Stimulated activated memory B cell treated with anti-CD40 and anti-IgM and Interleukin-4, amounts not matched to agents 10 μg/mL and 1 μg/mL and 100 μg/mL, for 72 hours (primary cell): ENCODE measurements around the gene PADI6.

ENCODE experiments used
- ATAC-seq: fragments of 150-1000 bp; cut with Tn5 transposase; 2 replicates; pipeline ENCODE4 v1.10.0; 2021
- H3K27ac Mint-ChIP-seq: one replicate; pipeline ENCODE4 v1.8.0; 2022; ENCODE audit warnings: mild to moderate bottlenecking, mixed read lengths
- H3K27me3 Mint-ChIP-seq: one replicate; pipeline ENCODE4 v1.8.0; 2022; ENCODE audit warnings: mixed read lengths
- H3K36me3 Mint-ChIP-seq: one replicate; pipeline ENCODE4 v1.8.0; 2022; ENCODE audit warnings: mixed read lengths
- H3K4me1 Mint-ChIP-seq: one replicate; pipeline ENCODE4 v1.8.0; 2022; ENCODE audit warnings: mixed read lengths
- H3K4me3 Mint-ChIP-seq: one replicate; pipeline ENCODE4 v1.8.0; 2022; ENCODE audit warnings: mild to moderate bottlenecking, moderate library complexity, mixed read lengths
- H3K9me3 Mint-ChIP-seq: one replicate; pipeline ENCODE4 v1.8.0; 2022; ENCODE audit warnings: mixed read lengths

Gene PADI6

DNA sequence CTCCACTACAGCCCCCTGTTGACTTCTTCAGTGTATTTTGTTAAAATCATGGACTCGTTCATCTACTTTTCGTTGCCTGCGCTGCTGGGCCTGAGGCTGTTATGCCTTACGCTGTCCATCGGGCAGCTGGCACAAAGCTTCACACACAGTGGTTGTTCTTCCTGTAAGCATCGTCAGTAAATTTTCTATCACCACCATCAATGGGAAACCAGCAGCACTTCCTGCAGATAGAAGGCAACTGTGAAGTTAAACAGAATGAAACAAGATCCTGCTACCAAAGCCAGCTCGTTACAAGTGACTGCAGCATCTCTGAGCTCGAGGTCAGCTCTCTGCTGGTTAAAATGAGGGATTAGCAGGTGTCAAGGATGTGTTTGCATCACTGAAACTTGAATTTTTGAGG is 21.9 kb upstream of the PADI6 start:
- ATAC-seq: no peak
- H3K4me1 Mint-ChIP-seq: peaks cover 5% of the 10 kb centered on the region
- H3K36me3 Mint-ChIP-seq: no peaks in the 10 kb centered on the region
- H3K9me3 Mint-ChIP-seq: peaks cover 2% of the 10 kb centered on the region
- no peak overlapping the region for H3K4me3 Mint-ChIP-seq
- peaks cover 79% of the 10 kb centered on the region for H3K27me3 Mint-ChIP-seq
- no peak overlapping the region for H3K27ac Mint-ChIP-seq

DNA sequence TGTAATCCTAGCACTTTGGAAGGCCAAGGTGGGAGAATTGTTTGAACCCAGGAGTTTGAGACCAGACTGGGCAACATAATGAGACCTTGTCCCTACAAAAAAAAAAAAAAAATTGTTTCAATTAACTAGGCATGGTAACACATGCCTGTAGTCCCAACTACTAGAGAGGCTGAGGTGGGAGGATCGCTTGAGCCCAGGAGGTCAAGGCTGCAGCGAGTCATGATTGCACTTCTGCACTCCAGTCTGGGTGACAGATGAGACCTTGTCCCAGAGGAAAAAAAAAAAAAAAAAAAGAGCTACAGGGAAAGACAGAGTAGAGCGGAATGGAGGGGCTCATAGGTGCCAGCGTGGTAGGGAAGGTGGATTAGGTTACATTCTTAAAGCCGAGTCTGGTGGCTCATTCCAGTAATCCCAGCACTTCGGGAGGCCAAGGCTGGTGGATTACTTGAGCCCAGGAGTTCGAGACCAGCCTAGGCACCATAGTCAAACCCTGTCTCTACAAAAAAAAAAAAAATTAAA is 21.0 kb upstream of the PADI6 start:
- Mint-ChIP-seq H3K36me3 (no peaks in the 10 kb centered on the region), H3K4me1 (peaks cover 5% of the 10 kb centered on the region), H3K27ac (no peak overlapping the region), H3K4me3 (no peak overlapping the region), H3K27me3 (peaks cover 70% of the 10 kb centered on the region), H3K9me3 (no peaks in the 10 kb centered on the region)
- ATAC-seq: no peak

DNA sequence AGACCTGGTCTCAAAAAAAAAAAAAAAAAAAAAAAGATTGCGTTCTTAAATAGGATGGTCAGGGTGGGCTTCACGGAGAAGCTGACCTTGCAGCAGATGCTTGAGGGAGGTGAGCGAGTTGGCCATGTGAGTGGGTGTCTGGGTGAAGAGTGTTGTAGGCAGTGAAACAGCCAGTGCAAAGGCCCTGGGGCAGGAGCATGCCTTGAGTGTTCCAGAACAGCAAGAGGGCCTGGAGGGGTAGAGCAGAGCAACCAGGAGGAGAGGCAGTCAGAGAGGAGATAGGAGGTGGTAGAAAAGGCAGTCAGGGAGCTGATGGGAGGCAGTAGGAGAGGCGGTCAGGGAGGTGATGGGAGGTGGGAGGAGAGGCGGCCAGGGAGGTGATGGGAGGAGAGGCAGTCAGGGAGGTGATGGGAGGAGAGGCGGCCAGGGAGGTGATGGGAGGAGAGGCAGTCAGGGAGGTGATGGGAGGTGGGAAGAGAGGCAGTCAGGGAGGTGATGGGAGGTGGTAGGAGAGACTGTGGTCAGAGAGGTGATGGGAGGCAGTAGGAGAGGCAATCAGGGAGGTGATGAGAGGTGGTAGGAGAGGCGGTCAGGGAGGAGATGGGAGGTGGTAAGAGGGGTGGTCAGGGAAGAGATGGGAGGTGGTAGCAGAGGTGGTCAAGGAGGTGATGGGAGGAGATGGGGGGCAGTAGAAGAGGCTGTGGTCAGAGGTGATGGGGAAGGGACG is 20.2 kb upstream of the PADI6 start:
- Mint-ChIP-seq H3K36me3 (no peaks in the 10 kb centered on the region), H3K4me1 (peaks cover 11% of the 10 kb centered on the region)

DNA sequence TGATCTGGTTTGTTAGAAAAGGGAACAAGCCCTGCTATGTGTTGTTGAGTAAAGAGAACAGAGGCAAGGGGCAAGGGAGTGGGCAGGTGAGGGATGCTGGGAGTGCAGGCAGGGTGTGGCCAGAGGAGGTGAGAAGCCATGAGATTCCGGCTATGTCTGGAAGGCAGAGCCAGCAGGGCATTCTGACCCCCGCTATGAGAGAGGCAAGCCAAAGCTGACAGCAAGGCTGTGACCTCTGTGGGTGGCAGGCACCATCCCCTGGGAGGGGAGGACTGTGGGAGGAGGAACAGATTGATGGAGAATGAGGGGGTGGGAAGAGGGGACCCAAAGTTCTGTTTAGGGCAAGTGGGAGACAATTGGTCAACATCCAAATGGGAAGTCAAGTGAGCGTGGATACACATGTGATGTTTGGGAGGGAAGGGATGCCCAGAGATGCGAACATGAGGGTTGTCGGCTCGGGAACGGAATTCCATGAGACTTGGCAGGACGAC is 19.5 kb upstream of the PADI6 start:
- no peak for ATAC-seq
- Mint-ChIP-seq H3K27ac (no peak overlapping the region), H3K4me3 (no peak overlapping the region), H3K4me1 (peaks cover 12% of the 10 kb centered on the region), H3K27me3 (peaks cover 68% of the 10 kb centered on the region), H3K9me3 (no peaks in the 10 kb centered on the region), H3K36me3 (no peaks in the 10 kb centered on the region)

More for the DNA sequence above, 20.2 kb upstream of the PADI6 start:
- no peak for ATAC-seq
- H3K9me3 Mint-ChIP-seq: no peaks in the 10 kb centered on the region
- peaks cover 72% of the 10 kb centered on the region for H3K27me3 Mint-ChIP-seq
- H3K27ac Mint-ChIP-seq: no peak overlapping the region
- no peak overlapping the region for H3K4me3 Mint-ChIP-seq

DNA sequence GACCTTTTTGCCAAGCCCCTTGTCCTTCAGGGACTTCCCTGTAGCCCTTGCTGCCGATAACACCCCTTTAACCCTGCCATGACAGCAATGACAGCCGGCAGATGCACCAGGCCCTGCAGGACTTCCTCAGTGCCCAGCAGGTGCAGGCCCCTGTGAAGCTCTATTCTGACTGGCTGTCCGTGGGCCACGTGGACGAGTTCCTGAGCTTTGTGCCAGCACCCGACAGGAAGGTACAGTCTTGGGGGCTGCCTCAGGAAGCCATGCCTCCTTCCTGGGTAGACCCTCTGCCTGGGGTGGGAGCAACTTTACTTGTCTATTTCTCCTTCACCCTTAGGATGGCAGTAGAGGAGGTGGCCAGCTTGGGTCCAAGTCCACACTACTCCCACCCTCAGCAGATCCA is 16.1 kb upstream of the PADI6 start:
- no peaks in the 10 kb centered on the region for H3K9me3 Mint-ChIP-seq
- H3K4me1 Mint-ChIP-seq: peaks cover 7% of the 10 kb centered on the region
- peak; percentile 51 for ATAC-seq
- H3K27me3 Mint-ChIP-seq: peaks cover 41% of the 10 kb centered on the region
- H3K27ac Mint-ChIP-seq: no peak overlapping the region
- H3K36me3 Mint-ChIP-seq: no peaks in the 10 kb centered on the region
- no peak overlapping the region for H3K4me3 Mint-ChIP-seq

DNA sequence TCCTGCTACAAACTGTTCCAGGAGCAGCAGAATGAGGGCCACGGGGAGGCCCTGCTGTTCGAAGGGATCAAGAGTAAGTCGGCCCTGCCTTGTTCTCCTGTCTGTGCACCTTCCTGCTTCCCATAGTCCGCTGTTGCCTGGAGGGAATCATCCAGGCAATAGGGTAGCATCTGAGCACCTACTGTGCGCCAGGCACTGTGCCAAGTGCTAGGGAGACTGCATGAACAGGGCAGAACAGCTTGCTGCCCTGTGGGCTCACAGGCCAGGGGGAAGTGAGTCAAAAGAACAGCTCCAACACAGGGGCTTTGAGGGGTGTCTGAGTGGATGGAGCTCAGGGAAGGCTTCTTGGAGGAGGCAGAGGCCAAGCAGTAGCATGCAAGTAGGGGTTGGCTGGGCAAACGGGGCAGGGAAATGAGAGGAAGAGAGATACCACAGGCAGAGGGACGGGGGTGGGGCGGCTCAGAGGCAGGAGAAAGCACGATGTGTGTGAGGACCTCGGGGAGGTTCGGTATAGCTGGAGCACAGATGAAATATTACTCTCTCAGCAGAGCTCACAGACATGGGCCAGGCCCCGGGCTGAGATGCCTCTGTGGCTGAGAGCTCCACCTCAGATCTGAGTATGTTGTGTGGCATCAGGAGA is 15.5 kb upstream of the PADI6 start:
- no peaks in the 10 kb centered on the region for H3K36me3 Mint-ChIP-seq
- H3K27ac Mint-ChIP-seq: no peak overlapping the region
- ATAC-seq: no peak
- H3K9me3 Mint-ChIP-seq: no peaks in the 10 kb centered on the region
- peaks cover 7% of the 10 kb centered on the region for H3K4me1 Mint-ChIP-seq
- H3K27me3 Mint-ChIP-seq: peaks cover 41% of the 10 kb centered on the region
- H3K4me3 Mint-ChIP-seq: no peak overlapping the region

DNA sequence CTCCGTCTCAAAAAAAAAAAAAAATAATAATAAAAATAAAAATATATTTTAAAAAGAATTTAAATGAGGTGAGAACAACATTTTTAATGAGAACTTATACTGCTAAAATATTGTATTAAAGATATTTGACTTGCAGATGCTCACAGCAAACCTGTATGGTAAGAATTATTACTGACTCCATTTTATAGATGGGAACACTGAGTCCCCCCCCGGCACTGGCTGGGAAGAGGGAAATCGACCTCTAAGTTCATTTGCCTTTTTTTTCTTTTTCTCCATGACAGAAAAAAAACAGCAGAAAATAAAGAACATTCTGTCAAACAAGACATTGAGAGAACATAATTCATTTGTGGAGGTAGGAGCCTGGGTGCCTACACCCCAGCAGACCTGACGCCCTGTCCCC is 13.4 kb upstream of the PADI6 start:
- Mint-ChIP-seq H3K4me3 (no peak overlapping the region), H3K36me3 (no peaks in the 10 kb centered on the region), H3K9me3 (no peaks in the 10 kb centered on the region), H3K27ac (no peak overlapping the region), H3K27me3 (peaks cover 31% of the 10 kb centered on the region), H3K4me1 (peaks cover 7% of the 10 kb centered on the region)
- ATAC-seq: no peak

DNA sequence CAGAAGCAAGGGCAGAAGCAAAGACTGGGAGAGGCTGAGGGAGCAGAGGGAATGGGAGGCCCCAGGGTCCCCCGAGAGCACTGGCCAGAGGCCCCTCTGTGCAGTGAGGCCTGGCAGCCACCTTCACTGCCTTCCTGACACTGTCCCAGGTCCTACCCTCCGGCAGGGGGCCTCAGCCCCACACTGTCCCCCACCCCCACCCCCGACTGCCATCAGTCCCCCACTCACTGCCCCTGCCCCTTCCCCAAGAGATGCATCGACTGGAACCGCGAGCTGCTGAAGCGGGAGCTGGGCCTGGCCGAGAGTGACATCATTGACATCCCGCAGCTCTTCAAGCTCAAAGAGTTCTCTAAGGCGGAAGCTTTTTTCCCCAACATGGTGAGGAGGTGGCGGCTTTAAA is 13.0 kb upstream of the PADI6 start:
- peaks cover 32% of the 10 kb centered on the region for H3K27me3 Mint-ChIP-seq
- no peaks in the 10 kb centered on the region for H3K9me3 Mint-ChIP-seq
- peaks cover 7% of the 10 kb centered on the region for H3K4me1 Mint-ChIP-seq
- H3K4me3 Mint-ChIP-seq: no peak overlapping the region
- H3K27ac Mint-ChIP-seq: no peak overlapping the region
- H3K36me3 Mint-ChIP-seq: no peaks in the 10 kb centered on the region
- ATAC-seq: no peak

DNA sequence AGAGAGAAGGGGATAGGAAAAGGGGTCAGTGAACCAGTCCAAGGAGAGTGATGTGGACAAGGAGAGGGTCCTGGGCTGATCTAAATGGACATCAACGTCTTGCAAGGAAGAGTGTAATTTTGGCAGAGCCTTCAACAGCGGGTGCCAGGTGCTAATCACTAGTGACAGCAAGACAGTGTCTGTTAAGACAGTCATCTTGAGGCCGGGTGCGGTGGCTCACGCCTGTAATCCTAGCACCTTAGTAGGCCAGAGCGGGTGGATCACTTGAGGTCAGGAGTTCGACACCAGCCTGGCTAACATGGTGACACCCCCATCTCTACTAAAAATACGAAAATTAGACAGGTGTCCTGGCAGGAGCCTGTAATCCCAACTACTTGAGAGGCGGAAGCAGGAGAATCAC is 12.2 kb upstream of the PADI6 start:
- H3K36me3 Mint-ChIP-seq: no peaks in the 10 kb centered on the region
- H3K27me3 Mint-ChIP-seq: peaks cover 32% of the 10 kb centered on the region
- no peak for ATAC-seq
- no peak overlapping the region for H3K27ac Mint-ChIP-seq
- peaks cover 7% of the 10 kb centered on the region for H3K4me1 Mint-ChIP-seq
- no peak overlapping the region for H3K4me3 Mint-ChIP-seq
- peaks cover 3% of the 10 kb centered on the region for H3K9me3 Mint-ChIP-seq

DNA sequence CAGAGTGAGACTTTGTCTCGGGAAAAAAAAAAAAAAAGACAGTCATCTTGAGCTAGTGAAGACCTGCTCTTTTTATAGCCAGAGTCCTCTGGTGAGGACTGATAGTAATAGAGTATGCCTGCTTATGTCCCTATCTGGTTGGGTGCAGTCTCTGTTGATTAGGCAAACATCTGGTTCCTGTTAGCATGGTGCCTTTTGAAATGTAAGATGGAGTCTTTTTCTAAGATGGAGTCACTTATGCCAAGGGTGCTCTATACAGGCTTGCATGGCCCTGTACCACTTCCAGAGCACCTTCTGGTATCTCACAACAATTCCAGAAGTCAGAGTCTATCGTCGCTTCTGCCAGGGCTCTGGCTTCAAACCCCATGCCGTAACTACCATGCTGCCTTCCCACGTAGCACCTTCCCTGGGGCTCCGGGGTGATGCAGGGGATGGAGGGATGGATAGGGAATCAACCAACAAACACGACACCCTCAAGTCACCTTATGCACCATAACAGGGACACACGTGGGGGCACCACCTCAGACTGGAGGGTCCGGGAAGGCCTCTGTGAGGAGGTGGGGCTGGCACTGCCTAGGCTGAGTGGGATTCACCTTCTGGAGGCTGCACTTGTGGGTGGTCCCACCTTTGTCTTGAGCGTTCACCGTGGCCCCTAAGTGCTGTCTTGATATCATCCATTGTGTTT is 11.6 kb upstream of the PADI6 start:
- Mint-ChIP-seq H3K4me1 (peaks cover 7% of the 10 kb centered on the region), H3K4me3 (no peak overlapping the region)

DNA sequence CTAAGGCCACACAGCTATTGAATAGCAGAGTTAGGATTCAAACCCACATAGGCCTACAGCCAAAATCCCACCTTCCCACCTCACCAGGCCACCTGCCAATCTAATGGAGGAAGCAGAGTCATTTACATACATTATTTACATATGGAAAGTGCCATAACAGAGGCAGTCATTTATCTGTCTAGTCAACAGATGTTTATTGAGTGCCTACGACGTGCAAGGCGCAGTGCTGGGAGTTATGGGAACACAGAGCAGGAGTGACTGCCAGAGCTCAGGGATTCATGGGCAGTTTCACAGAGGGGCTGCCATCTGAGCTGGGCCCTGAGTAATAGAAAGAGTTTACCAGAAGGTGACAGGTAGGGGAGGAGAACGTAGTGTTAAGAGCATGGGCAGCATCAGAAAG is 10.3 kb upstream of the PADI6 start:
- peaks cover 36% of the 10 kb centered on the region for H3K27me3 Mint-ChIP-seq
- no peak for ATAC-seq
- H3K9me3 Mint-ChIP-seq: peaks cover 3% of the 10 kb centered on the region
- H3K4me3 Mint-ChIP-seq: no peak overlapping the region
- H3K36me3 Mint-ChIP-seq: no peaks in the 10 kb centered on the region
- peaks cover 2% of the 10 kb centered on the region for H3K4me1 Mint-ChIP-seq
- H3K27ac Mint-ChIP-seq: no peak overlapping the region

More for the DNA sequence above, 11.6 kb upstream of the PADI6 start:
- Mint-ChIP-seq H3K27me3 (peaks cover 34% of the 10 kb centered on the region), H3K9me3 (peaks cover 3% of the 10 kb centered on the region), H3K27ac (no peak overlapping the region), H3K36me3 (no peaks in the 10 kb centered on the region)
- ATAC-seq: no peak

DNA sequence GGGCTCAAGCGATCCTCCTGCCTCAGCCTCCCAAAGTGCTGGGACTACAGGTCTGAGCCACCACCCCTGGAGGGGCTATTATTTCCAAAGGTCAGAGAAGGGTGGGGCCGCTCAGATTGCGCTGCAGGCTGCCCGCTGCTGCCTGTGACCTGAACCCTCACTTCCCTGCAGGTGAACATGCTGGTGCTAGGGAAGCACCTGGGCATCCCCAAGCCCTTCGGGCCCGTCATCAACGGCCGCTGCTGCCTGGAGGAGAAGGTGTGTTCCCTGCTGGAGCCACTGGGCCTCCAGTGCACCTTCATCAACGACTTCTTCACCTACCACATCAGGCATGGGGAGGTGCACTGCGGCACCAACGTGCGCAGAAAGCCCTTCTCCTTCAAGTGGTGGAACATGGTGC is 8.6 kb upstream of the PADI6 start:
- Mint-ChIP-seq H3K9me3 (peaks cover 3% of the 10 kb centered on the region), H3K27ac (no peak overlapping the region)
- ATAC-seq: no peak

DNA sequence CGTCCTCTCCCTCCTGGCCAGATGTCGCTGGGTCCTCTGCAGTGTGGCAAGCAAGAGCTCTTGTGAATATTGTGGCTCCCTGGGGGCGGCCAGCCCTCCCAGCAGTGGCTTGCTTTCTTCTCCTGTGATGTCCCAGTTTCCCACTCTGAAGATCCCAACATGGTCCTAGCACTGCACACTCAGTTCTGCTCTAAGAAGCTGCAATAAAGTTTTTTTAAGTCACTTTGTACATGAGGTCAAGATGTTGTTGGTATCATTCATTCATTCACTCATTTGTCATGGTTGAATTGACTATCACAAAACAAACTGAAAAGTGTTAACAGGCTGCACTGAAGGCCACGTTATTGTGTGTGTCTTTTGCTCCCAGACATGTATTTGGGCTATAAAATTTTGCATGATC is 8.2 kb upstream of the PADI6 start:
- Mint-ChIP-seq H3K36me3 (no peaks in the 10 kb centered on the region), H3K4me1 (no peaks in the 10 kb centered on the region), H3K4me3 (no peak overlapping the region), H3K9me3 (peaks cover 3% of the 10 kb centered on the region), H3K27me3 (peaks cover 48% of the 10 kb centered on the region), H3K27ac (no peak overlapping the region)
- no peak for ATAC-seq

More for the DNA sequence above, 8.6 kb upstream of the PADI6 start:
- H3K27me3 Mint-ChIP-seq: peaks cover 48% of the 10 kb centered on the region
- H3K4me1 Mint-ChIP-seq: no peaks in the 10 kb centered on the region
- H3K36me3 Mint-ChIP-seq: no peaks in the 10 kb centered on the region
- H3K4me3 Mint-ChIP-seq: no peak overlapping the region

DNA sequence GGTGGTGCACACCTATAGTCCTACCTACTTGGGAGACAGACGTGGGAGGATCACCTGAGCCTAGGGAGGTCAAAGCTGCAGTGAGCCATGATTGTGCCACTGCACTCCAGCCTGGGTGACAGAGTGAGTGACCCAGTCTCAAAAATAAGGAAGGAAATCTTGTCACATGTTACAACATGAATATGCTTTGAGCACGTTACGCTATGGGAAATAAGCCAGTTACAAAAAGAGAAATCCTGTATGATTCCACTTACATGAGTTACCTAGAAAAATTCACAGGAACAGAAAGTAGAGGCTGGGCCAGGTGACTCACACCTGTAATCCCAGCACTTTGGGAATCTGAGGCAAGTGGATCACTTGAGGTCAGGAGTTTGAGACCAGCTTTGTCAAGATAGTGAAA is 6.7 kb upstream of the PADI6 start:
- H3K27ac Mint-ChIP-seq: no peak overlapping the region
- H3K4me1 Mint-ChIP-seq: no peaks in the 10 kb centered on the region
- peaks cover 48% of the 10 kb centered on the region for H3K27me3 Mint-ChIP-seq
- H3K36me3 Mint-ChIP-seq: no peaks in the 10 kb centered on the region
- H3K9me3 Mint-ChIP-seq: peaks cover 3% of the 10 kb centered on the region
- no peak for ATAC-seq
- H3K4me3 Mint-ChIP-seq: no peak overlapping the region

DNA sequence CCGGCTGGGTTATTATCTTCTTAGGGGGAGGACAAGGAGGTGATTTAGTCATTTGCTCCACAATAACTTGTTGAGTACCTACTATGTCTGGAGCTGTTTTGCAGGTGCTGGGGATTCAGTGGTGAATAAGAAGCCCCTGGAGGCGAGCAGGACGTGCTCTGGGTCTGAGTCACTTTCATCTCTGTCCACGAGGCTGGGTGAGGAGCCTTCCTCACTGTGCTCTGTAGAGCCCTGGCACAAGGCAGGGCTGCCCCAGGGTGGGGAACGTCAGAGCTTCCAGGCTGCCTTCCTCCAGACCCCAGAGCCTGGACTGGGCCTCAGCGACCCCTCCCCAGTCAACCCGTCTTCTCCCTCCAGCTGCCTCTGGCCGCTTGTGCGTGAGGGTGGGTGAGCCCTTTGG is 2.5 kb upstream of the PADI6 start:
- no peak overlapping the region for H3K4me3 Mint-ChIP-seq
- H3K27ac Mint-ChIP-seq: no peak overlapping the region
- peaks cover 25% of the 10 kb centered on the region for H3K27me3 Mint-ChIP-seq
- no peak for ATAC-seq
- H3K4me1 Mint-ChIP-seq: no peaks in the 10 kb centered on the region
- H3K36me3 Mint-ChIP-seq: no peaks in the 10 kb centered on the region
- H3K9me3 Mint-ChIP-seq: peaks cover 1% of the 10 kb centered on the region
